HG02973 (cell line): Measurements from ENCODE around the gene OR52E1.
"Not testable (repeated sequence)": the region's sequence is repeated elsewhere in the genome, so short reads cannot be mapped to it uniquely, and the experiment has no call there.

Experiments used
- ATAC-seq: cut with Tn5 transposase; IDR thresholded peaks from one replicate; pipeline ENCODE4 v1.9.1; 2021; ENCODE audit warnings: moderate library complexity; ENCODE audit not compliant: unreplicated experiment

OR52E1 gene

GRCh38 chr11:5069272-5069671, at the start of gene OR52E1:
TSS of gene OR52E1 (plus strand) at chr11:5069572.
- ATAC-seq: no peak

- no peak for ATAC-seq
Observed at GRCh38 chr11:5021996-5022395, 47.4 kb upstream of the OR52E1 start.

DNA sequence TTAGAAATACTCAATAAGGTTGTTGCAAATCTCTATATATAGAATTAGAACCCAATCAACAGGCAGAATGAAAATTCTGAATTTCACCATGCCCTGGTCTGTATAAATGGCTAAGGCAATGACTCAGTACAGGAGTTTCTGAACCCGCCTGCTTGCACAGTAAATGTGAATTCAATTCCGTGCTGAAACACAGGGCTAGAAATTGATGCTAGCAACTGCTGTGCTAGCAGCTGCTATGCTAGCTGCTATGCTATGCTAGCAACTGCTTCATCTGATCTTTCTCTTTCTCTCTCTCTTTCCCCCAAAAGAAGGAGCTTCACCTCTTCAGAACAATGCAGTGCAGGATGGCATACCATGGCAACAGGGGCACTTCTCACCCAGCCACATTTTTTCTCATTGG, 32.7 kb upstream of the OR52E1 start:
- no peak for ATAC-seq

- no peak for ATAC-seq
Observed at GRCh38 chr11:5037926-5038325, 31.4 kb upstream of the OR52E1 start.

DNA sequence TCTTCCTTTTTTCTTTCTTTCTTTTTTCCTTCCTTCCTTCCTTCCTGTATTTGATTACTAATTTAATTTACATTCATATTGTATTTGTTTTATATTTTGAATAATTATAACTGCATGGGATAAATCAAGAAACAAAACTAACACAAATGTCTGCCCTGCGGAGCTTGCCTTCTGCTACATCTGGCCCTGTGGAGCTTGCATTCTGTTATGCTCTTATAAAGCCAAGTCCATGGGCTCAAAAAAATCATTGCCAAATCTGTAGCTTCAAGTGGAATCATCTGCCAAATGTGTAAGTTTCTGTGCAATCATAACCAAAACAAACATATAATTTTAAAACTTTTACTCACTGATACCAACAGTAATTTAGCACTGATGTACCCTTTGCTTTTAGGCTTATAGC, 31.0 kb upstream of the OR52E1 start:
- no peak for ATAC-seq

- no peak for ATAC-seq
Observed at GRCh38 chr11:5040876-5041275, 28.5 kb upstream of the OR52E1 start.

DNA sequence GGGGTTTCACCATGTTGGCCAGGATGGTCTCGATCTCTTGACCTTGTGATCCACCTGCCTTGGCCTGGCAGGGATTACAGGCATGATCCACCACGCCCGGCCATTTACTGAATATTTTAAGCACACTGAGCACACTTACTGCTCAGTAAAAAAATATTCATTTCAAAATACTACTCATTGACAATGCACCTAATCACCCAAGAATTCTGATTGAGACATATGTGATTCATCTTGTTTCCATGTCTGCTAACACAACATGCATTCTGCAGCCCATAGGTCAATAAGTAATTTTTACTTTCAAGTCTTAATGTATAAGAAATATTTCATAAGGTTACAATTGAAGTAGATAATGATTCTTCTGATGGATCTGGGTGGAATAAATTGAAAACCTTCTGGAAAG, 27.3 kb upstream of the OR52E1 start:
- ATAC-seq: no peak

GRCh38 chr11:5043380-5043779, 26.0 kb upstream of the OR52E1 start:
- no peak for ATAC-seq

GRCh38 chr11:5046226-5046625, 23.1 kb upstream of the OR52E1 start, which contains the start of gene OR52J3:
TSS of gene OR52J3 (plus strand) at chr11:5046526. CDS start at chr11:5046526, 0 bp downstream.
- ATAC-seq: no peak

DNA sequence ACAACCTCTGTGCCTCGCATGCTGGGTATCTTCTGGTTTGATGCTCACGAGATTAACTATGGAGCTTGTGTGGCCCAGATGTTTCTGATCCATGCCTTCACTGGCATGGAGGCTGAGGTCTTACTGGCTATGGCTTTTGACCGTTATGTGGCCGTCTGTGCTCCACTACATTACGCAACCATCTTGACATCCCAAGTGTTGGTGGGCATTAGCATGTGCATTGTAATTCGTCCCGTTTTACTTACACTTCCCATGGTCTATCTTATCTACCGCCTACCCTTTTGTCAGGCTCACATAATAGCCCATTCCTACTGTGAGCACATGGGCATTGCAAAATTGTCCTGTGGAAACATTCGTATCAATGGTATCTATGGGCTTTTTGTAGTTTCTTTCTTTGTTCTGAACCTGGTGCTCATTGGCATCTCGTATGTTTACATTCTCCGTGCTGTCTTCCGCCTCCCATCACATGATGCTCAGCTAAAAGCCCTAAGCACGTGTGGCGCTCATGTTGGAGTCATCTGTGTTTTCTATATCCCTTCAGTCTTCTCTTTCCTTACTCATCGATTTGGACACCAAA, 22.5 kb upstream of the OR52E1 start:
- ATAC-seq: no peak

DNA sequence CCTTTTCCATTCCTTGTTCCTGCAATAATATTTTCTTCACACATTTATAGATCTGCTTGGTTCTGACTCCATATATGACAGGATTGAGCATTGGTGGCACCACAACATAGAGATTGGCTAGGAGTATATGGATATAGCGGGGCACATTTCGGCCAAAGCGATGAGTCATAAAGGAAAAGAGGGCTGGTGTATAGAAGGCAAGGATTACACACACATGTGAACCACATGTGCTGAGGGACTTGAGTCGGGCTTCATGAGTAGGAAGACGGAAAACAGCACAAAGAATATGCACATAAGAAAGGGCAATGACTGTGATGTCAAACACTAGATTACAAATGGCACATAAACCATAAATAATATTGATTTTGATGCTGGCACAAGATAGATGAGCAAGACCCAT, 10.7 kb upstream of the OR52E1 start:
- not testable (repeated sequence) for ATAC-seq

- ATAC-seq: no peak
Observed at GRCh38 chr11:5059391-5059790, 10.0 kb upstream of the OR52E1 start, which contains the start of gene OR52E2. TSS of gene OR52E2 (minus strand) at chr11:5059627. CDS start at chr11:5059627, 0 bp downstream.

DNA sequence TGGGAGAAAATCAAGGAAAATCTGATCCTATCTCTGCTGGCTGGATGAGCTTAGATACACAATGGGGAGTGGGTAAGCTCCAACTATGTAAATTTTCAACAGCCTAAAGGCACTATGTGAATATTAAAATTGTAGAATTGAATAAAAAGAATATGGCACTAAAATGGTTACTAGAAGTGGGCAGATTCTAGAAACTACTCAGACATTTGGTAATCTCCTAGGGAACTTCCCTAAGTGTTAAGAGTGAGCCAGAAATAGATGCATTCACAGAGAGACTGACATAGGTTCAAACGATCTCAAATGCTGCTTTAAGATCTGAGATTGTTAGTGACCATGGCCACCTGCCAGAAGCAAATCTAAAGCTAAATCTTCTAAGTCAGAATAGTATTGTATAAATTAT, 4.3 kb upstream of the OR52E1 start:
- no peak for ATAC-seq

DNA sequence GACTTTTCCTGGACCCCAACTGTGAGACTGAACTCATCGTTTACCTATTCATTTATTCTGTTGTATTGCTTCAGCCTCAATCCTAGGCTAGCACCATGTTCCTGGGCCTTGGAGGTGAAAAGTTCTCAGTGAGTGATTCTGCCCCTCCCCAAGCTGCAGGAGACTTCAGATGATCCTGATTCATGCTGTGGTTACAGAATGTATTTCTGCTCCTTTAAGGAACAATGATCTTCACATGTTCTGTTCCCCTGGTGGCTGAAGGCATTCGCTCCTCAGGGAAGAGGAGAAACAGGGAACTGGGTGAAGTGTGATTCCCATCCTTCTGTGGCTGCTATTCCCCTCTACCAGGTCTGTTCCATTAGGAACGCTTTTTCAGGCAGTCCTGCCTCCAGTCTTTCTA, 2.4 kb downstream of the OR52E1 start:
- ATAC-seq: no peak

- no peak for ATAC-seq
Observed at GRCh38 chr11:5081405-5081804, 12.0 kb downstream of the OR52E1 start.

DNA sequence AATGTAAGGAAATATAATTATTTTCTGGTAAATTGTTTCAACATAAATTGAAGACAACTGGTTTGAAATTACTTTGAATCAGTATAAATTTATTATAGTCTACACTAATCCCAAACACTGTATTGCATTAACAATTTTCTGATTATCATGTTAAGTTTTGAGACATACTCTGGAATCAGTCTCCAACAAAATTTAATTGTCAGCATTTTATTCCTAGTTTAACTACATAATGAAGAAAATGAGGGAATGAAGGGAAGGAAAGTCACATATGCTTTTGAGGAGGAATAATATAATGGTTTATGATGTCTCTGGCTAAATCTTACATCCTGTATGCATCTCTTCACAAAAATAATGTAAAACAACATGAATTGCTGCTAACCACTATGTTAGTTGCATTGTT, 14.2 kb downstream of the OR52E1 start:
- no peak for ATAC-seq

GRCh38 chr11:5088556-5088955, 19.2 kb downstream of the OR52E1 start:
- ATAC-seq: no peak

DNA sequence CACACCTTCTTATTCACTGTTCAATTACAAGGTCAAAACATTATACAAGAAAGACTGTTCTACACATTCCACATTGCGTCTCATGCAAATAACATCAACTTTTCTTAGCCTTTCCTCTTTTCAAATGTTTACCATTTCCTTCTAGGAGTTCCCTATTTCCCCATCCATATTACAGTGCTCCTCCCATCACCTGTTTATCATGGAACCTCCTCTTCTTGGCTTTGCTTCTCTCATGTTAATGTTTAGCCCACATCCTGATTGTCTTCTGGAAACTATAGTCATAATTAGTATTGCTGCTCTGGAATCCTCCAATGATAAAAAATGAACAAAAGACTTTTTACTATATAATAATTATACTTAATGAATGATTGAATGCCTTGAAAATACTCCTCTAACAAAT, 21.3 kb downstream of the OR52E1 start:
- ATAC-seq: no peak

DNA sequence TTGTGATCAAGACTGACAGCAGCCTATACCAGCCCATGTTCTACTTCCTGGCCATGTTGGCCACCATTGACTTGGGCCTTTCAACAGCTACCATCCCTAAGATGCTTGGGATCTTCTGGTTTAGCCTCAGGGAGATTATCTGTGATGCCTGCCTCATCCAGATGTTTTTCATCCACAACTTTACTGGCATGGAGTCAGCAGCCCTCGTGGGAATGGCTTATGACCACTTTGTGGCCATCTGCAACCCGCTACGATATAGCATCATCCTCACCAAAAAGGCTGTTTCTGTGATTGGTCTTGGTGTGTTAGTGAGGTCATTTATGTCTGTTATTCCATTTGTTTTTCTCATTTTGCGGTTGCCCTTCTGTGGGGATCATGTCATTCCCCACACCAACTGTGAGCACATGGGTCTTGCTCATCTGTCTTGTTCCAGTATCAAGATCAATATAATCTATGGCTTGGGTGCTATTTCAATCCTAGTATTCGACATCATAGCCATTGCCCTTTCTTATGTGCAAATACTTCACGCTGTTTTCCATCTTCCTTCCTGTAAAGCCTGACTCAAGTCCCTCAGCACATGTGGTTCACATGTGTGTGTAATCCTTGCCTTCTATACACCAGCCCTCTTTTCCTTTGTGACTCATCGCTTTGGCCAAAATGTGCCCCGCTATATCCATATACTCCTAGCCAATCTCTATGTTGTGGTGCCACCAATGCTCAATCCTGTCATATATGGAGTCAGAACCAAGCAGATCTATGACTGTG, 23.6 kb downstream of the OR52E1 start:
- ATAC-seq: no peak

- no peak for ATAC-seq
Observed at GRCh38 chr11:5096011-5096410, 26.6 kb downstream of the OR52E1 start.

DNA sequence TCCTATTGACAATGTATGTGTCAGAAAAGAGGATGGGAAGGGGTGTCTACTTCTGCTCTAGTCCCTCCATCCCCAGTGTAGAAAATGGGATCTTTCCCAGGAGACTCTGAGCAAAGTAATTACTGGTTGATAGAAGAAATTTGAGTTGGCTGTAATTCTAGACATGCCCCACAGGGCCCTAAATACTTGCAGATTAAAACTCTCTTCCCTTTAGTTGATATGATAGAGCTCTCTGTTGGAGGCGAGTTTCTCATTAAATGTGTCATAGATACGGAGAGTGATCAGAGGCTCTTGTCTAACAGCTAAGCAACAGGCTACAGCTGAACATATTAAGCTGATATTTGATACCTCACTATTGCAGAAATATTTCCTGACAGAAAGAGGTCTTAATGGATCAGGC, 32.9 kb downstream of the OR52E1 start:
- no peak for ATAC-seq

DNA sequence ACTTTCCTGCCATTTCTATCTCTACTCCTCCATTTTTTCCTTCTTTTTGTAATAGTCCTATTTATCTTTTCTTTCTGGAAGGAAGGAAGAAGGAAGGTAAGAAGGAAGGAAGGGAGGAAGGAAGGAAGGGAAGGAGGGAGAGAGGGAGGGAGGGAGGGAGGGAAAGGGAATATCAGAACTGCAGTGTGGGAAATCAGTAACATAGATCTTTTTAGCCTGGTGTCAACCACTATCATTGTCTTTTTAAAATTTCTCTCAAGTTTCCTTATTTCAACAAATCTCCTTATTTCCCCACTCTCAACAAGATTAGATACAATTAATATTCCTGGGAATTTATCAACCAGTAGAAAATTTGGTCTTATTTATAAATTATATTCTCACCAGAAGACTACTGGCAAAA, 33.7 kb downstream of the OR52E1 start:
- no peak for ATAC-seq

GRCh38 chr11:5107285-5107684, 37.9 kb downstream of the OR52E1 start:
- no peak for ATAC-seq
